H9 (cell line): Measurements from ENCODE around the gene RAB11FIP4. TPM values are rescaled to one million over a fixed set of nuclear protein-coding genes. Genes with fewer than 3 reads are reported as not detected.

ENCODE experiments used
- DNase-seq: peaks from one replicate; pipeline ENCODE4 v3.0.0-alpha.2; 2017
- H2AFZ ChIP-seq: one replicate; pipeline ENCODE4 v1.6.1; 2013; ENCODE audit warnings: mild to moderate bottlenecking, low read length, control low read depth, moderate library complexity
- H2AK5ac ChIP-seq: 2 replicates; pipeline ENCODE4 v1.6.1; 2013; ENCODE audit warnings: low read length, control low read depth, mixed read lengths; ENCODE audit not compliant: insufficient read length
- H2BK120ac ChIP-seq: one replicate; pipeline ENCODE4 v1.6.1; 2013; ENCODE audit warnings: low read depth, mild to moderate bottlenecking, low read length, control low read depth, inconsistent platforms; ENCODE audit not compliant: poor library complexity, severe bottlenecking
- H2BK12ac ChIP-seq: 2 replicates; pipeline ENCODE4 v1.6.1; 2013; ENCODE audit warnings: low read length, control low read depth, mixed read lengths, low read depth; ENCODE audit not compliant: insufficient read length
- H2BK15ac ChIP-seq: 2 replicates; pipeline ENCODE4 v1.6.1; 2013; ENCODE audit warnings: low read depth, low read length, control low read depth
- H2BK20ac ChIP-seq: one replicate; pipeline ENCODE4 v1.6.1; 2013; ENCODE audit warnings: low read depth, mild to moderate bottlenecking, low read length, control low read depth, inconsistent platforms; ENCODE audit not compliant: poor library complexity, severe bottlenecking
- H2BK5ac ChIP-seq: 2 replicates; pipeline ENCODE4 v1.6.1; 2013; ENCODE audit warnings: low read length, control low read depth, mixed read lengths; ENCODE audit not compliant: insufficient read length
- H3K14ac ChIP-seq: 2 replicates; pipeline ENCODE4 v1.6.1; 2013; ENCODE audit warnings: low read length, control low read depth; ENCODE audit not compliant: insufficient read depth
- H3K18ac ChIP-seq: 2 replicates; pipeline ENCODE4 v1.6.1; 2013; ENCODE audit warnings: low read depth, mild to moderate bottlenecking, mixed read lengths, low read length, control low read depth; ENCODE audit not compliant: insufficient read length
- H3K23ac ChIP-seq: 2 replicates; pipeline ENCODE4 v1.6.1; 2013; ENCODE audit warnings: low read length, control low read depth, mixed read lengths, low read depth; ENCODE audit not compliant: insufficient read length
- H3K23me2 ChIP-seq: 2 replicates; pipeline ENCODE4 v1.6.1; 2013; ENCODE audit warnings: low read depth, mild to moderate bottlenecking, mixed read lengths, low read length, control low read depth; ENCODE audit not compliant: insufficient read length, poor library complexity, severe bottlenecking
- H3K27ac ChIP-seq: 2 replicates; pipeline ENCODE4 v1.5.1; 2013; ENCODE audit warnings: low read length, control low read depth, mixed read lengths, low read depth; ENCODE audit not compliant: insufficient read length
- H3K27me3 ChIP-seq: 2 replicates; pipeline ENCODE4 v1.6.1; 2013; ENCODE audit warnings: low read length, control low read depth, inconsistent platforms; ENCODE audit not compliant: insufficient read depth
- H3K4ac ChIP-seq: 2 replicates; pipeline ENCODE4 v1.6.1; 2013; ENCODE audit warnings: low read depth, mild to moderate bottlenecking, control low read depth, inconsistent platforms, low read length, moderate library complexity
- H3K4me1 ChIP-seq: 2 replicates; pipeline ENCODE4 v1.6.1; 2013; ENCODE audit warnings: low read length, control low read depth, inconsistent platforms; ENCODE audit not compliant: insufficient read depth
- H3K4me2 ChIP-seq: 2 replicates; pipeline ENCODE4 v1.6.1; 2013; ENCODE audit warnings: low read length, control low read depth, mixed read lengths; ENCODE audit not compliant: insufficient read length, insufficient read depth
- H3K56ac ChIP-seq: 2 replicates; pipeline ENCODE4 v1.6.1; 2013; ENCODE audit warnings: low read depth, mild to moderate bottlenecking, mixed read lengths, low read length, control low read depth; ENCODE audit not compliant: insufficient read length
- H3K79me1 ChIP-seq: 2 replicates; pipeline ENCODE4 v1.6.1; 2013; ENCODE audit warnings: low read depth, mild to moderate bottlenecking, moderate library complexity, low read length, control low read depth, inconsistent platforms; ENCODE audit not compliant: insufficient read depth, poor library complexity, severe bottlenecking
- H3K79me2 ChIP-seq: 2 replicates; pipeline ENCODE4 v1.6.1; 2013; ENCODE audit warnings: low read length, control low read depth, inconsistent platforms; ENCODE audit not compliant: insufficient read depth
- H3K9ac ChIP-seq: 2 replicates; pipeline ENCODE4 v1.6.1; 2013; ENCODE audit warnings: low read length, control low read depth, mixed read lengths; ENCODE audit not compliant: insufficient read length; ENCODE audit errors: extremely low read depth
- H3K9me3 ChIP-seq: one replicate; pipeline ENCODE4 v1.6.1; 2013; ENCODE audit warnings: low read depth, low read length, inconsistent platforms; ENCODE audit not compliant: control insufficient read depth
- H3T11ph ChIP-seq: one replicate; pipeline ENCODE4 v1.6.1; 2013; ENCODE audit warnings: mild to moderate bottlenecking, low read length, control low read depth, inconsistent platforms
- H4K20me1 ChIP-seq: one replicate; pipeline ENCODE4 v1.6.1; 2013; ENCODE audit not compliant: control insufficient read depth, insufficient read length, insufficient read depth
- H4K5ac ChIP-seq: 2 replicates; pipeline ENCODE4 v1.6.1; 2013; ENCODE audit warnings: low read depth, mild to moderate bottlenecking, mixed read lengths, low read length, control low read depth; ENCODE audit not compliant: insufficient read length
- H4K8ac ChIP-seq: replicated peaks from 2 replicates; pipeline ENCODE4 v1.6.1; 2013; ENCODE audit warnings: low read length, control low read depth, mixed read lengths, low read depth; ENCODE audit not compliant: insufficient read length
- H4K91ac ChIP-seq: 2 replicates; pipeline ENCODE4 v1.6.1; 2013; ENCODE audit warnings: low read depth, mild to moderate bottlenecking, moderate library complexity, mixed read lengths, low read length, control low read depth; ENCODE audit not compliant: insufficient read length
- H3K27ac Mint-ChIP-seq, 3 experiments: 2 replicates in 2 of 3; 3 replicates in 1 of 3; pipeline ENCODE4 v1.8.0; 2020 to 2021; ENCODE audit warnings: mixed read lengths in 3 of 3, mild to moderate bottlenecking in 1 of 3, moderate library complexity in 1 of 3
- H3K27me3 Mint-ChIP-seq: 2 replicates; pipeline ENCODE4 v1.8.0; 2021; ENCODE audit warnings: low read depth, mild to moderate bottlenecking, moderate library complexity, mixed read lengths
- H3K36me3 Mint-ChIP-seq, 3 experiments: 2 replicates in 2 of 3; 3 replicates in 1 of 3; pipeline ENCODE4 v1.8.0; 2020 to 2021; ENCODE audit warnings: low read depth in 3 of 3, mixed read lengths in 3 of 3; ENCODE audit not compliant: insufficient read depth in 1 of 3
- H3K4me1 Mint-ChIP-seq, 2 experiments: 2 replicates each; pipeline ENCODE4 v1.8.0; 2020; ENCODE audit warnings: mixed read lengths in 2 of 2
- H3K4me3 Mint-ChIP-seq, 2 experiments: 2 replicates in 1 of 2; 3 replicates in 1 of 2; pipeline ENCODE4 v1.8.0; 2020 to 2021; ENCODE audit warnings: mild to moderate bottlenecking in 2 of 2, mixed read lengths in 2 of 2, moderate library complexity in 1 of 2
- H3K9me3 Mint-ChIP-seq, 2 experiments: 2 replicates in 1 of 2; 3 replicates in 1 of 2; pipeline ENCODE4 v1.8.0; 2020; ENCODE audit warnings: mild to moderate bottlenecking in 2 of 2, mixed read lengths in 2 of 2, moderate library complexity in 1 of 2
- WGBS: extraction: QIAGEN DNeasy Blood & Tissue Kit; methylation state at CpG from one replicate; pipeline ENCODE4 v1.1.7; 2013; ENCODE audit warnings: missing lambda C conversion rate, low lambda C conversion rate, mixed read lengths; ENCODE audit not compliant: insufficient read length; ENCODE audit errors: extremely low coverage; 5-methylcytosine and 5-hydroxymethylcytosine counted together
- total RNA-seq: library from RNA; stranded (reverse); gene quantifications from 2 replicates; pipeline ENCODE4 v1.2.1, GENCODE V29; 2021
- TF ChIP-seq, protein P1 (sequence below): fragments of 200-600 bp; sonication (generic); conservative IDR thresholded peaks from 3 replicates; pipeline ENCODE4 v1.8.0; 2021; ENCODE audit warnings: antibody characterized with exemption, mild to moderate bottlenecking

The RAB11FIP4 gene
- total RNA-seq, 1 experiment from 2014 or later, result 25.7 TPM

DNA sequence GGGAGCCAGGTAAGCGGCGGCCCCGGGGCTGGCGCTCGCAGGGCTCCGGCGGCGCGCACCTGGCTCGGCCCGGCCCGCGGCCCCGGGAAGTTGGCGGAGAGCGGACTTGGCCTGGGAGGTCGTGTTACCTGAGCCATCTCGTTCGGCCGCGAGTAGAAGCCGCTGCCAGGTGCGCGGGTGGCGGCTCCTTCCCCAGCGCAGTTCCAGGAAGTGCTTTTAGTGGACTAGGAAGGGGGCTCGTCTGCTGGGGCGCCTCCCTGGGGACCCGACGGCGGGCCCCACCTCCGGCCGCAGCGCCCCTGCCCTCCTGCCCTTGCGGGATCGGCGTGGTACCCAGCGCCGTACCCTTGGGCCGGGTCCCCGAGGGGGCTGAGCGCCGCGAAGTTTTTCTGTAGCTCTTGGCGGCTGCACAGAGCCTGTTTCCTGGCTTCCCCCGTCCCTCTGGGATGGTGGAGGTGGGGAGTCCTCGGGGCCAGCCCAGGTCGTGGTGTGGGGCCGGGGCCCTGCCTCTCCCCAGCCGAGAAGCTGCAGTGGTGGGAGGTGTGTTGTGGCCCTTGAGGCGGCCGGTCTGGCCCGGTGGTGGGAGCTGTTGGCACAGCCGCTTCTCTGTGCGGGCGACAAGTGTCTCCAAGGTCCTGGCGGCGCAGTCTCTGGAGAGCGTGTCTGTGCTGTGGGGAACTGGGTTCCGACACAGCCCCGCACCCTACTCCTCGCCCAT, 96.9 kb downstream of the RAB11FIP4 start:
- Histone ChIP-seq H3K4me1 (peaks cover 9% of the 10 kb centered on the region; the same call in 1 of the 2 replicates), H3K4me2 (peak overlapping the region; percentile 78), H3K23ac (no peak overlapping the region), H3K79me2 (peaks cover 4% of the 10 kb centered on the region; the same call in 1 of the 2 replicates), H4K5ac (no peak overlapping the region), H3K9ac (no peak overlapping the region), H3K9me3 (no peaks in the 10 kb centered on the region), H2BK15ac (no peak overlapping the region), H4K91ac (no peak overlapping the region), H2BK20ac (no peak overlapping the region), H2BK120ac (no peak overlapping the region), H3K56ac (no peak overlapping the region), H3K27me3 (no peaks in the 10 kb centered on the region; the same call in 1 of the 2 replicates), H4K8ac (no peak overlapping the region), H2BK12ac (no peak overlapping the region), H2BK5ac (no peak overlapping the region), H2AK5ac (no peak overlapping the region), H3K23me2 (peaks cover 11% of the 10 kb centered on the region), H4K20me1 (no peaks in the 10 kb centered on the region), H3K79me1 (peaks cover 6% of the 10 kb centered on the region), H3K4ac (no peak overlapping the region), H3K14ac (0 out of 2 replicates have a peak overlapping the region, but pooled peaks have one; percentile 42), H3K18ac (peak overlapping the region; percentile 19), H3T11ph (no peak overlapping the region), H2AFZ (no peak overlapping the region), H3K27ac (no peak overlapping the region)
- Mint-ChIP-seq H3K4me1 (peaks cover 42 to 55% of the 10 kb centered on the region in 2 experiments), H3K27me3 (peaks cover 4% of the 10 kb centered on the region; the same call in 1 of the 2 replicates), H3K9me3 (no peaks in the 10 kb centered on the region; a peak in 2 of 5 replicates), H3K27ac (no peak overlapping the region), H3K4me3 (peak overlapping the region; percentile 73 to 91), H3K36me3 (peaks cover 0 to 7% (median 3%) of the 10 kb centered on the region in 3 experiments; a peak in 4 of 7 replicates)
- WGBS, result no CpG with 5 or more reads among the region's 62 CpGs
- peak; percentile 61 for DNase-seq
- TF ChIP-seq, protein P1, sequence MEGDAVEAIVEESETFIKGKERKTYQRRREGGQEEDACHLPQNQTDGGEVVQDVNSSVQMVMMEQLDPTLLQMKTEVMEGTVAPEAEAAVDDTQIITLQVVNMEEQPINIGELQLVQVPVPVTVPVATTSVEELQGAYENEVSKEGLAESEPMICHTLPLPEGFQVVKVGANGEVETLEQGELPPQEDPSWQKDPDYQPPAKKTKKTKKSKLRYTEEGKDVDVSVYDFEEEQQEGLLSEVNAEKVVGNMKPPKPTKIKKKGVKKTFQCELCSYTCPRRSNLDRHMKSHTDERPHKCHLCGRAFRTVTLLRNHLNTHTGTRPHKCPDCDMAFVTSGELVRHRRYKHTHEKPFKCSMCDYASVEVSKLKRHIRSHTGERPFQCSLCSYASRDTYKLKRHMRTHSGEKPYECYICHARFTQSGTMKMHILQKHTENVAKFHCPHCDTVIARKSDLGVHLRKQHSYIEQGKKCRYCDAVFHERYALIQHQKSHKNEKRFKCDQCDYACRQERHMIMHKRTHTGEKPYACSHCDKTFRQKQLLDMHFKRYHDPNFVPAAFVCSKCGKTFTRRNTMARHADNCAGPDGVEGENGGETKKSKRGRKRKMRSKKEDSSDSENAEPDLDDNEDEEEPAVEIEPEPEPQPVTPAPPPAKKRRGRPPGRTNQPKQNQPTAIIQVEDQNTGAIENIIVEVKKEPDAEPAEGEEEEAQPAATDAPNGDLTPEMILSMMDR, result no peak
